Measurements from ENCODE around the gene USP40. TPM values are rescaled to one million over a fixed set of nuclear protein-coding genes. Genes with fewer than 3 reads are reported as not detected.

The USP40 gene
- total RNA-seq, 1 experiment from 2014 or later = 23.8 TPM

- DNase-seq (ENCODE audit: low spot score) = no peak
Observed at GRCh38 chr2:233479616-233480489, 86.7 kb downstream of the USP40 start.

GRCh38 chr2:233477548-233478433, 88.8 kb downstream of the USP40 start:
- no peak for DNase-seq (ENCODE audit: low spot score)
- in situ Hi-C loops (cut with HindIII; ENCODE audit: low sequenced_read_pairs) = no loop called here

More at GRCh38 chr2:233479616-233480489, 86.7 kb downstream of the USP40 start:
- in situ Hi-C loops (cut with HindIII; ENCODE audit: low sequenced_read_pairs) = no loop called here

GRCh38 chr2:233476651-233477547, 89.7 kb downstream of the USP40 start:
- in situ Hi-C loops (cut with HindIII; ENCODE audit: low sequenced_read_pairs) = no loop called here
- DNase-seq (ENCODE audit: low spot score) = no peak

GRCh38 chr2:233476063-233476410, 90.5 kb downstream of the USP40 start:
- no peak for DNase-seq (ENCODE audit: low spot score)
- in situ Hi-C loops (cut with HindIII; ENCODE audit: low sequenced_read_pairs) = no loop called here

GRCh38 chr2:233474308-233475160, 92.0 kb downstream of the USP40 start:
- DNase-seq (ENCODE audit: low spot score) = no peak
- in situ Hi-C loops (cut with HindIII; ENCODE audit: low sequenced_read_pairs) = no loop called here

GRCh38 chr2:233473878-233474277, 92.7 kb downstream of the USP40 start:
- DNase-seq (ENCODE audit: low spot score) = no peak
- in situ Hi-C loops (cut with HindIII; ENCODE audit: low sequenced_read_pairs) = no loop called here

GRCh38 chr2:233473386-233473791, 93.2 kb downstream of the USP40 start:
- in situ Hi-C loops (cut with HindIII; ENCODE audit: low sequenced_read_pairs) = no loop called here
- no peak for DNase-seq (ENCODE audit: low spot score)

GRCh38 chr2:233471291-233472035, 95.1 kb downstream of the USP40 start:
- in situ Hi-C loops (cut with HindIII; ENCODE audit: low sequenced_read_pairs) = no loop called here
- no peak for DNase-seq (ENCODE audit: low spot score)

- in situ Hi-C loops (cut with HindIII; ENCODE audit: low sequenced_read_pairs) = no loop called here
Observed at GRCh38 chr2:233470839-233471238, 95.7 kb downstream of the USP40 start.

GRCh38 chr2:233470011-233470687, 96.4 kb downstream of the USP40 start:
- DNase-seq (ENCODE audit: low spot score) = peak; percentile 30
- in situ Hi-C loops (cut with HindIII; ENCODE audit: low sequenced_read_pairs) = no loop called here

More at GRCh38 chr2:233470839-233471238, 95.7 kb downstream of the USP40 start:
- no peak for DNase-seq (ENCODE audit: low spot score)

GRCh38 chr2:233469261-233470010, 97.1 kb downstream of the USP40 start:
- in situ Hi-C loops (cut with HindIII; ENCODE audit: low sequenced_read_pairs) = no loop called here
- DNase-seq (ENCODE audit: low spot score) = no peak

GRCh38 chr2:233468741-233469110, 97.9 kb downstream of the USP40 start:
- in situ Hi-C loops (cut with HindIII; ENCODE audit: low sequenced_read_pairs) = no loop called here
- DNase-seq (ENCODE audit: low spot score) = no peak

GRCh38 chr2:233468047-233468740, 98.4 kb downstream of the USP40 start:
- DNase-seq (ENCODE audit: low spot score) = no peak
- in situ Hi-C loops (cut with HindIII; ENCODE audit: low sequenced_read_pairs) = no loop called here

GRCh38 chr2:233466991-233467603, 99.5 kb downstream of the USP40 start:
- no peak for DNase-seq (ENCODE audit: low spot score)
- in situ Hi-C loops (cut with HindIII; ENCODE audit: low sequenced_read_pairs) = no loop called here

GRCh38 chr2:233464531-233465240, 101.9 kb downstream of the USP40 start:
- no peak for DNase-seq (ENCODE audit: low spot score)
- in situ Hi-C loops (cut with HindIII; ENCODE audit: low sequenced_read_pairs) = no loop called here
